Heart left ventricle (tissue), 16 donors: ENCODE results near the gene C1QL1. TPM values are rescaled to one million over a fixed set of nuclear protein-coding genes. Genes with fewer than 3 reads are reported as not detected.

Experiments used
- ATAC-seq, 4 donors: fragments of 200-7000 bp; cut with Tn5 transposase; one replicate each; pipeline ENCODE4 v1.9.1; 2020 to 2022; ENCODE audit warnings: moderate library complexity in 4 of 4, mild to moderate bottlenecking in 3 of 4, moderate number of reproducible peaks in 1 of 4
- DNase-seq, 5 donors: peaks; one replicate each; pipeline ENCODE4 v3.0.0-alpha.2; 2020
- H3K27ac ChIP-seq, 12 donors: fragments of 200-600 bp; sonication (generic) in 4 of 12; one replicate each; pipeline versions ENCODE4 v1.5.0 to v1.8.0; 2016 to 2022; ENCODE audit warnings: mild to moderate bottlenecking in 2 of 12
- H3K27me3 ChIP-seq, 9 donors: fragments of 200-600 bp; sonication (generic) in 2 of 9; one replicate each; pipeline versions ENCODE4 v1.5.1 to v1.8.0; 2016 to 2022; ENCODE audit warnings: mild to moderate bottlenecking in 3 of 9
- H3K36me3 ChIP-seq, 9 donors: fragments of 200-600 bp; sonication (generic) in 2 of 9; one replicate each; pipeline versions ENCODE4 v1.5.0 to v1.8.0; 2018 to 2022; ENCODE audit warnings: mild to moderate bottlenecking in 2 of 9
- H3K4me1 ChIP-seq, 12 donors: fragments of 200-600 bp; sonication (generic) in 4 of 12; one replicate each; pipeline versions ENCODE4 v1.5.0 to v1.8.0; 2016 to 2022; ENCODE audit warnings: mild to moderate bottlenecking in 3 of 12
- H3K4me3 ChIP-seq, 12 donors: fragments of 200-600 bp; sonication (generic) in 4 of 12; one replicate each; pipeline versions ENCODE4 v1.5.0 to v1.8.0; 2017 to 2022; ENCODE audit warnings: mild to moderate bottlenecking in 9 of 12, moderate library complexity in 4 of 12
- H3K9me3 ChIP-seq, 12 donors: fragments of 200-600 bp; sonication (generic) in 4 of 12; one replicate each; pipeline versions ENCODE4 v1.5.0 to v1.8.0; 2016 to 2022; ENCODE audit warnings: mild to moderate bottlenecking in 1 of 12
- POLR2A ChIP-seq, 2 donors: fragments of 450-650 bp; IDR thresholded peaks; one replicate each; pipeline ENCODE4 v1.6.1; 2017; ENCODE audit warnings: antibody characterized with exemption in 2 of 2, mild to moderate bottlenecking in 2 of 2, moderate library complexity in 2 of 2
- WGBS, 4 donors: extraction: QIAGEN DNeasy Blood & Tissue Kit in 2 of 4; methylation state at CpG; one replicate each; pipeline versions ENCODE4 v1.1.5 to v1.1.7; 2013 to 2018; 5-methylcytosine and 5-hydroxymethylcytosine counted together
- intact Hi-C, 10 donors: fragments of 100-400 bp; cut with DNase I; formaldehyde crosslinking; loops; one replicate each; pipeline versions ENCODE4 v1.11.1 to v1.14.2; 2022
- polyA plus RNA-seq, 2 donors: library from polyadenylated mRNA; stranded (reverse); fragments of 200-250 nt; gene quantifications; one replicate each; pipeline ENCODE4 v1.2.3, GENCODE V29; 2013
- total RNA-seq, 9 donors: library from RNA; depleted of rRNA in 2 of 9; stranded (reverse); fragments of >200 nt in 2 of 9; fragmentation: NEBNext Ultra II Directional in 3 of 9; extraction: Animal tissue kit (Norgen Biotek cat#: 25700) in 3 of 9; gene quantifications; one replicate each; pipeline versions ENCODE4 v1.1.0 to v1.2.4, GENCODE V29; 2016 to 2023
- TF ChIP-seq, protein P1 (sequence below), 12 donors: fragments of 200-600 bp; sonication (generic) in 4 of 12; IDR thresholded peaks; one replicate each; pipeline versions ENCODE4 v1.5.0 to v1.8.0; 2018 to 2022; ENCODE audit warnings: antibody characterized with exemption in 12 of 12, mild to moderate bottlenecking in 5 of 12
- donor health status: ischemic (EF 13 %, LVEDD 7.1; RV severe dilation, severe dysfunction).
- donor health status: healthy with polysubstance abuse.
- donor health status: DM: no; HTN: yes; CAD: no.
- donor health status: DM: no; HTN: no; CAD: no.
- donor health status: ischemic (EF 25% LVEDD 6.9; RV normal size, moderate dysfunction).
- donor health status: ischemic (EF 25% LVEDD 5.7; RV mildly dilated, moderate dysfunction).
- donor health status: healthy.
- donor health status: DM: yes; HTN: yes; CAD: no.
- donor health status: ischemic (EF 35%, LVEDD 5.7; RV mildly dilated, moderate dysfunction).
- donor health status: nonischemic (EF 11% LVEDD 7.7; RV severe dilation, severe dysfunction).
- donor health status: DM: yes; HTN: yes; CAD: no.
- donor health status: PGD.
- donor health status: ischemic (EF 29% LVEDD 5.4; RV normal size, mild dysfunction).
- donor health status: nonischemic (EF 23%, LVEDD 6.1; RV moderate dilation, normal function).

The C1QL1 gene
- total and polyA plus RNA-seq, 11 donors, result 0.66 to 5.8 (median 1.4) TPM

DNA sequence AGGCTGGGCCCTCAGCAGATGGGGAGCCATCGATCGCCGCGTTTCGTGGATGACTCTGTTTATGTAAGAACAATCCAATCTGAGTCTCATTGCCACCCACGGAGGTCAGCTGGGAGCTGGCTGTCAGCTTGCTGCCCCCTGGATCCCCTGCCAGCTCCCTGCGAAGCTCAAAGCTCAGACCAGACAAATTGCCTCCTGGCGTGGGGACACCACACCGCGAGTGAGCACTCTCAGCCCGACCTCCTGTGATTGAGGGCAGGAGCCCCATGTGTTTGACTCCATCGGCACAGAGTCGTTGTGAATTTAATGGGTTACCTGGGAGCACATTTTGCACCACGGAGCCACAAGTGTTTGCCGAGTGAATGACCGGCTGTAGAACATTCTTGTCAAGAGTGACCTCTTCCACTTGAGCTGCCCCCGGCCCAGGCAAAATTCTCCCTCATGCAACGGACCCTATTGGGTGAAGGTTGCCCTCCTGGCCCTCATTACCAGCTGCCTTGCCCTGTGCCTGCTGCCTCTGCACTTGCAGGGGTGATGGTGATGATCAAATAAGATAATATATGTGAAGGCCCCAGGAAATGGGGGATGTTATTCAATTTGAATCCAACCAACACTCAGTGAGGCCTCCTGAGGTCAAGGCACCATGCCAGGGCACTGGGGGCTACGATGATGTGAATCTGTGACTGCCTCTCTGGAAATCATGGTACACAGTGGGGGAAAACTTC is 45.2 kb downstream of the C1QL1 start:
- DNase-seq (peak in 1 of 5 donors; percentile 47), ATAC-seq (no peak)
- WGBS, 4 donors, result 74 to 82% (median 80%) methylated on average over 14 to 19 of the region's 19 CpGs
- H3K27ac ChIP-seq, result no peak overlapping the region
- TF ChIP-seq POLR2A (IDR thresholded peaks at IDR 0.05), result no peak
- TF ChIP-seq, protein P1, sequence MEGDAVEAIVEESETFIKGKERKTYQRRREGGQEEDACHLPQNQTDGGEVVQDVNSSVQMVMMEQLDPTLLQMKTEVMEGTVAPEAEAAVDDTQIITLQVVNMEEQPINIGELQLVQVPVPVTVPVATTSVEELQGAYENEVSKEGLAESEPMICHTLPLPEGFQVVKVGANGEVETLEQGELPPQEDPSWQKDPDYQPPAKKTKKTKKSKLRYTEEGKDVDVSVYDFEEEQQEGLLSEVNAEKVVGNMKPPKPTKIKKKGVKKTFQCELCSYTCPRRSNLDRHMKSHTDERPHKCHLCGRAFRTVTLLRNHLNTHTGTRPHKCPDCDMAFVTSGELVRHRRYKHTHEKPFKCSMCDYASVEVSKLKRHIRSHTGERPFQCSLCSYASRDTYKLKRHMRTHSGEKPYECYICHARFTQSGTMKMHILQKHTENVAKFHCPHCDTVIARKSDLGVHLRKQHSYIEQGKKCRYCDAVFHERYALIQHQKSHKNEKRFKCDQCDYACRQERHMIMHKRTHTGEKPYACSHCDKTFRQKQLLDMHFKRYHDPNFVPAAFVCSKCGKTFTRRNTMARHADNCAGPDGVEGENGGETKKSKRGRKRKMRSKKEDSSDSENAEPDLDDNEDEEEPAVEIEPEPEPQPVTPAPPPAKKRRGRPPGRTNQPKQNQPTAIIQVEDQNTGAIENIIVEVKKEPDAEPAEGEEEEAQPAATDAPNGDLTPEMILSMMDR (IDR thresholded peaks at IDR 0.05), result no peak
- no peak overlapping the region for H3K4me3 ChIP-seq
- H3K27me3 ChIP-seq, result peaks cover 0 to 4% (median 0%) of the 10 kb centered on the region in 9 donors
- intact Hi-C loops, result loop anchor here in 8 of 10 donors (5.0 to 10.0 kb wide), 6 partner anchors 44 to 209 kb away; partner anchors contain the start of genes PLCD3 (in 2 of the 8) and C1QL1 (in 1 of the 8)
- H3K4me1 ChIP-seq, result peaks cover 0 to 21% (median 8%) of the 10 kb centered on the region in 12 donors
- H3K9me3 ChIP-seq, result no peaks in the 10 kb centered on the region
- H3K36me3 ChIP-seq, result no peaks in the 10 kb centered on the region

DNA sequence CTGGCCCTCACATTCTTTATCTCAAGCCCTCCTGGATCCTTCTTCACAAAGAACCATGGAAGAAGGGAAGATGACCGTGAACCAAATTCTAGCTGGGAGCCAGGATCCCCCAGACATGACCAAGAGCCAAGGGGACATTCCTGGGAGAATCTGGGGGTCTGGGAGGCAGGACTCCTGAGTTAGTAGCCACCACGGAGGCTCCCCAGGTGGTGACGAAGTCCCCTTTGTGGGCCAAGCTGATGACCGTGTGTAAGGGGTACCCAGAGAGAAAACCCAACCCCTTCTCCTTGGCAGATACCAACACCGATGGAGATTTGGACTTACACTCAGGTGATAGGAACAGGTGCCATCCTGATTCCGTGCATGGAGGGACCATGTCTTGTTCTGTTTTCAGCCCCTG is 46.0 kb downstream of the C1QL1 start:
- Histone ChIP-seq H3K27me3 (peaks cover 0 to 4% (median 0%) of the 10 kb centered on the region in 9 donors), H3K9me3 (no peaks in the 10 kb centered on the region), H3K36me3 (no peaks in the 10 kb centered on the region), H3K4me1 (peaks cover 0 to 26% (median 9%) of the 10 kb centered on the region in 12 donors), H3K27ac (peak overlapping the region in 1 of 12 donors; percentile 74), H3K4me3 (no peak overlapping the region)
- DNase-seq (no peak), ATAC-seq (no peak)
- TF ChIP-seq POLR2A (IDR thresholded peaks at IDR 0.05), result no peak
- TF ChIP-seq, protein P1 (IDR thresholded peaks at IDR 0.05), result no peak
- intact Hi-C loops, result loop anchor here in 8 of 10 donors (5.0 to 10.0 kb wide), 6 partner anchors 45 to 210 kb away; partner anchors contain the start of genes PLCD3 (in 2 of the 8) and C1QL1 (in 1 of the 8)
- 84 to 96% (median 87%) methylated on average over 4 to 6 of the region's 6 CpGs for WGBS, 4 donors

DNA sequence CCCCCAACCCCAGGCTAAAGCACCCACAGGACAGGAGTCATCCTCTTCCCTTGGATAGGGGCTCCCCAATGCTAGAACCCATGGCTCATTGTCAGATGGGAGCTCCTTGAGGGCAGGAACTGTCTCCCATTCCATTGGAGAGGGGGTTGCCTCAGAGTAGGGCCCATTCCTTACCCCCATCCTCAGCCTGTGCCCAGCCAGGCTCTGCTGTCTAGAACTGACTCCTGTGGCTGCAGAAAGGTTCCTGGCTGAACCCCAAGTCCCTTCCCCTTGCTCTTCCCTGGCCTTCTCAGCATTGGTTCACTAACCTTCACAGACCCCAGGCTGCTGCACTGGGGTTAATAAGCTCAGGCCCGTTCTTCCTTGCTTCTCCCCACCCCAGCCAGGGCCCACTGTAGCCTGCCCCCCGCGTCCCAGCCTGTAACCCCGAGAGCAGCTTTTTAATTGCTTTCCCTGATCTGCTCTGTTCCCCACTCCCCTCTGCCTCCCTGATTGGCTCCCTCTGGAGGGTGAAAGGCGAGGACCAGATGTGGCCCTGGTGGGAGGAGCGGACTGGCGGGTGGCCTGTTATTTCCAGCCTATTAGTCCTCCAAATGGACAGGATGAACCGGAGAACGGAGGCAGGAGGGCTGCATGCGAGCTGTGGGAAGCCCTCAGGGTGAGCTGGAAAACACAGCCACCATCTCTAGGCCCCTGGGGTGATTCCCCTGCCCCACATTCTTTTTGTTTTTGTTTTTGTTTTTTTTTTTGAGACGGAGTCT is 46.8 kb downstream of the C1QL1 start:
- Histone ChIP-seq H3K4me1 (peaks cover 0 to 33% (median 13%) of the 10 kb centered on the region in 12 donors), H3K9me3 (no peaks in the 10 kb centered on the region), H3K36me3 (no peaks in the 10 kb centered on the region), H3K4me3 (no peak overlapping the region), H3K27me3 (peaks cover 0 to 4% (median 0%) of the 10 kb centered on the region in 9 donors), H3K27ac (peak overlapping the region in 10 of 12 donors; percentile 5 to 74 (median 42))
- ATAC-seq (peak; percentile 61 to 80 (median 69)), DNase-seq (peak in 2 of 5 donors; percentile 63 to 69)
- 31 to 39% (median 35%) methylated on average over 11 of the region's 11 CpGs for WGBS, 4 donors
- TF ChIP-seq, protein P1 (IDR thresholded peaks at IDR 0.05), result peak in 3 of 12 donors; percentile 6 to 28 (median 6)
- TF ChIP-seq POLR2A (IDR thresholded peaks at IDR 0.05), result no peak
- intact Hi-C loops, result loop anchor here in 8 of 10 donors (2.0 to 10.0 kb wide), 11 partner anchors 46 to 213 kb away; partner anchors contain the start of genes PLCD3 (in 3 of the 8), ACBD4 (in 1 of the 8) and C1QL1 (in 1 of the 8)
